ENCODE results near the gene SPSB4. TPM values are rescaled to one million over a fixed set of nuclear protein-coding genes. Genes with fewer than 3 reads are reported as not detected.

SPSB4 gene
- total and polyA plus RNA-seq, 2 of the 13 experiments (the other 11 are each of a cell fraction or from before 2014, with no cell fraction given) = not detected

DNA sequence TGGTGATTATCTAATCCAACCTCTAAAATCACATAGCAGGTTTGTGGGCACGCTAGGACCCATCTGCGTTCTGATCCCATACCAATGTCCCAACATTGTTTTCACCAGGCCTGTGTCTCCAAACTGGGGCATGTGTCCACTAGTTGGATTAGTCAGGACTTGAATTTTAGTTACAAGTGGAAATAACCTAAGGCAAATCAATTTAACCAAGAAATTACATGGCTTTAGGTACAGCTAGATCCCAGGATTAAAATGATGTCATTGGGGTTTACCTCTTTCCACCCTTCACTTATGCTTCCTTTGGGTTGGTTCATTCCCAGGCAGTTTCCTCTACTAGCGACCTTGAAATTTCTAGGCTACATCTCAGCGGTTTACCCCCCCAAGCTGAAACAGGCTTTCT lies 133.3 kb downstream of the SPSB4 start:
- no peaks in the 10 kb centered on the region for H3K9me3 ChIP-seq (ENCODE audit: low read length)
- no peaks in the 10 kb centered on the region for H3K4me1 ChIP-seq (ENCODE audit: insufficient read depth, low read length)
- H2AFZ ChIP-seq (ENCODE audit: low read length) = no peak overlapping the region
- H3K4me2 ChIP-seq (ENCODE audit: low read depth, low read length) = no peak overlapping the region
- ChIA-PET POLR2A (no interaction called here), CTCF (ENCODE audit: low intra/inter-chr PET ratio, low total read pairs) (no interaction called here)
- in situ Hi-C loops (cut with HindIII; ENCODE audit: extremely low pct_ligation_motif_present, low pct_unique_long_range_greater_than_20kb) (no loop called here), intact Hi-C loops (cut with micrococcal nuclease; ENCODE audit: unreplicated experiment) (no loop called here)
- TF ChIP-seq ZBTB7A (CRISPR knock-in tag; IDR thresholded peaks at IDR 0.05) (no peak), ZNF33A (CRISPR knock-in tag; IDR thresholded peaks at IDR 0.05; ENCODE audit: borderline replicate concordance) (no peak), ZNF282 (IDR thresholded peaks at IDR 0.05; ENCODE audit: partially characterized antibody) (no peak), MIER2 (CRISPR knock-in tag; IDR thresholded peaks at IDR 0.05) (no peak), CBX2 (IDR thresholded peaks at IDR 0.05; ENCODE audit: low read depth, low read length) (no peak), CBX2 (CRISPR knock-in tag; IDR thresholded peaks at IDR 0.05; ENCODE audit: low read depth) (no peak), FOXC1 (CRISPR knock-in tag; IDR thresholded peaks at IDR 0.05; ENCODE audit: borderline replicate concordance) (no peak), HDAC1 (CRISPR knock-in tag; IDR thresholded peaks at IDR 0.05) (no peak), ZSCAN25 (CRISPR knock-in tag; IDR thresholded peaks at IDR 0.05) (no peak), FOXO1 (CRISPR knock-in tag; IDR thresholded peaks at IDR 0.05) (no peak), ZNF350 (CRISPR knock-in tag; IDR thresholded peaks at IDR 0.05; ENCODE audit: borderline replicate concordance, low read depth) (no peak), ZNF205 (CRISPR knock-in tag; IDR thresholded peaks at IDR 0.05) (no peak)
- H3K79me2 ChIP-seq (ENCODE audit: insufficient read depth, low read length) = no peaks in the 10 kb centered on the region
- H3K27me3 ChIP-seq (ENCODE audit: control insufficient read depth in 1 of 2, insufficient read depth in 2 of 2, low read length in 2 of 2) = peaks cover 0 to 19% of the 10 kb centered on the region in 2 experiments; a peak in 2 of 5 replicates
- FAIRE-seq (no peak), DNase-seq (ENCODE audit: low spot score) (no peak), ATAC-seq (no peak)
- no TSS peak for BruUV-seq (replicated peaks)
- H3K9ac ChIP-seq (ENCODE audit: insufficient read depth, low read depth, low read length) = no peak overlapping the region
- H4K20me1 ChIP-seq (ENCODE audit: insufficient read depth, low read length) = no peaks in the 10 kb centered on the region
- no peak overlapping the region for H3K27ac ChIP-seq (ENCODE audit: extremely low read length, insufficient read depth, low read length)
- 54% methylated on average over 3 of the region's 4 CpGs for WGBS (ENCODE audit: low lambda C conversion rate)
- no peaks in the 10 kb centered on the region for H3K36me3 ChIP-seq (replicated peaks in 1 of 2; ENCODE audit: control insufficient read depth in 1 of 2, insufficient read depth in 2 of 2, low read length in 2 of 2)
- H3K4me3 ChIP-seq (replicated peaks in 1 of 3; ENCODE audit: insufficient read depth in 1 of 3, low read depth in 2 of 3, low read length in 3 of 3) = no peak overlapping the region
